ENCODE results near the gene NRN1.

GRCh38 chr6:6025736-6026135 lies 19.0 kb upstream of the NRN1 start:
- TF ChIP-seq CTCF (IDR thresholded peaks at IDR 0.05) = no peak
- no peak for TF ChIP-seq POLR2A (IDR thresholded peaks at IDR 0.05)

Measured in uterus (tissue), 2 donors.